HUDEP-2 (cell line): ENCODE measurements around the gene FNIP2.

Source experiments
- DNase-seq, 76 experiments: peaks; one replicate each; lab custom pipeline; 2025; ENCODE audit not compliant: unreplicated experiment in 76 of 76; lab: John Stamatoyannopoulos, UW

The FNIP2 gene

GRCh38 chr4:158760866-158761265, 8.0 kb upstream of the FNIP2 start:
- no peak for DNase-seq

GRCh38 chr4:158762553-158762952, 6.3 kb upstream of the FNIP2 start:
- DNase-seq = no peak

DNA sequence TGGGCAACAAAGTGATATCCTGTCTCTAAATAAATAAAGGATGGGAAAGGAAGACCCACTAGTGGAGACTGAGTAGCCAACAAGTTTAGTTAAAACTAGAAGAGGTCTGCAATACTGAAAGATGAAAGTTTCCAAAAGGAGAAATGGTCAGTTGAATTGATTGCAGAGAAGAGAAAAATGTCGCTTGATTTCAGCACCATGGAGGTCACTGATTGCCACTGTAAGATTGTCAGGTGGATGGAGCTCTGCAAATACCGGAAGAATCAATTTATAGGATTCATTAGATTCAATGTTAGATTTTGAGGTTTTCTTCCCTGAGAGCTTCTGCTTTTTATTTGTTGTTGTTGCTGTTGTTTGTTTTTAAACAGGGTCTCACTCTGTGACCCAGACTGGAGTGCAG, 5.4 kb upstream of the FNIP2 start:
- no peak for DNase-seq

DNA sequence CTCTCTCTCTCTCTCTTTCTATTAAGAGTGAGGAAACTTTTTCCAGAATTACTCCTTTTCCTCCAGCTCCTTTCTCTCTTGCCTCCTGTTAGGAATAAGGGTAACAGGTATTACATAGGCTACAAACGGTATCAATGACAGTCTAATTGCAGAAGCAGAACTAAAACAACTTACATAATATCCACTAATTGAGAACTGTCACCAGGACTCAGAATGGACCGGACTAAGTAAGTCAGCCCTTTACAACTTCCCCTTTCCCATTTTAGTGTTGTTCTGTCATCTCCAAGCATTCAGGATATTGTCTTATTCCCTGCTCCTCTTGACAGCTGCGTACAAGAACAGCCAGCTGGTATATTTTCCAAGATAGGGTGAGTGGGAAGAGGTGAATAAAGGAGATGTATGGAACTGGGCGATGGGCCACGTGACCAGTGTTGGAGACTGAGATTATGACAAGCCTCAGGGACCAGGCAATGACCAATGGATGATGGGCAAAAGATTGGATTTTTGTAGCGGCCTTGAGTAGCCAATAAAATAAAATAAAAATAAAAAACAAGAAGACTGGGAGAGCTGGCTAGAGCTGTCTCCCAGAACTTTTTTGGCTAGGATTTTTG, 2.3 kb upstream of the FNIP2 start:
- DNase-seq = no peak

DNA sequence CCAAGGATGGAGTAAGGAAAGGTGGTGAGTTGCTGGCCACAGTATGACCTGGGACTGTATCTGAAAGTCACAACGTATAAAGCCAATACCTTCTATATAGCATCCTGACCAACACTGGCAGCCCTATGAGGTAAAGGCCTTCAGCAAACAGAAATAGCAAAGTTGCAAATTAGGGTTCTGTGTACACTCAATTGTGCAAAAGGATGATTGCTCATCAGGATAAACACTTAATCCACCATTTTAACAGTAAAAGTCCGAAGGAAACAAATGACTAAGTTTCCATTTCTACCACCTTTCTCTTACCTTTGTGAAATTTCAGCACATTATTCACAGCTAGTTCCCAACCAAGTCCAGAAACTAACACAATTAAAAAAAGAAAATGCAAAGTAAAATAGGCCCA, 1.4 kb upstream of the FNIP2 start:
- DNase-seq = no peak

- DNase-seq = peak in 23 of 76 experiments; percentile 2 to 53 (median 27)
Observed at GRCh38 chr4:158769175-158769921, 522 bp downstream of the FNIP2 start.

GRCh38 chr4:158770671-158771070, 1.8 kb downstream of the FNIP2 start:
- peak in 1 of 76 experiments; percentile 5 for DNase-seq

DNA sequence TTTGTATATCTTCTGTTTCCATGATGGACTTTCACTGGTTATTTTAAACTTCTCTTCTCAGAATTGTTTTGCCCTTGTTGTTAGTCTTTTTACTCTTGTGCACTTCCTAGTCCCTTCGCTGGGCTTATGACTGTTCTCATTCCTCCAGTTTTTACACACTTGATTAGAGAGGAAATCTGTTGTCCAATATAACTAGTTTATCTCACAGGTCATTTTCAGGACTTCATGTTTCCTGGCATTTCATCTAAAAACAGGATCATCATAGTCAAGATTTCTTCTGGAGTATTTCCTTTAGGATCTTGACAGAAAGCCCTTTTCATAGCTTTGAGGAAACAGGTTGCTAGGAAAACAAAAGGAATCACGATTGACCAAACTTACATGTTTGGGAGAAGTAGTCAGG, 3.0 kb downstream of the FNIP2 start:
- DNase-seq = no peak

- no peak for DNase-seq
Observed at GRCh38 chr4:158775091-158775651, 6.3 kb downstream of the FNIP2 start.

- DNase-seq = no peak
Observed at GRCh38 chr4:158776106-158776505, 7.3 kb downstream of the FNIP2 start.

- DNase-seq = no peak
Observed at GRCh38 chr4:158777423-158778155, 8.8 kb downstream of the FNIP2 start.

- DNase-seq = no peak
Observed at GRCh38 chr4:158778156-158778711, 9.4 kb downstream of the FNIP2 start.

- no peak for DNase-seq
Observed at GRCh38 chr4:158778712-158779111, 9.9 kb downstream of the FNIP2 start.

- peak in 2 of 76 experiments; percentile 2 to 12 for DNase-seq
Observed at GRCh38 chr4:158781963-158782362, 13.1 kb downstream of the FNIP2 start.

- DNase-seq = peak in 27 of 76 experiments; percentile 1 to 48 (median 19)
Observed at GRCh38 chr4:158782551-158783360, 13.9 kb downstream of the FNIP2 start.

- DNase-seq = no peak
Observed at GRCh38 chr4:158783785-158784184, 15.0 kb downstream of the FNIP2 start.

GRCh38 chr4:158785718-158786117, 16.9 kb downstream of the FNIP2 start:
- DNase-seq = peak in 1 of 76 experiments; percentile 24

DNA sequence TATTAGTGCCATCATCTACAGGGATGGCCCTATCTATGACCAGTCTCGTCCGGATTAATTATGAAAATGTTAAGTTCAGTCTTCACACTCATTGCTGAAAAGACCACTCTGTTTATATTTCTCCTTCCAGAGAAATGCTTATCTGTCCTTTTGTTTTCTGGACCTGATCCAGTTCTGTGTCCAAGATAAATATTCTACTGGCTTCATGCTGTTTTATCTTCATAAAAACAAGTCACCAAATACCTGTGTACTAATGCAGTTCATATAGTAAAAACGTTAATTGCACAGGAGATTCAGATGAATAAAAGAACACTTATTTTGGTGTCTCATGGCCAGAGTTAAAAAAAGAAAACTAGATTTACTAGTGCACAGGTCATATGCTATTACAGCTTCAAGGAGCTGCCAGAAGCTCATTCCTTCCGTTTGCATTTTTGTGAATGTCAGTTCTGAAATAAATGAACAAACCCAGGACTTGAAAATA, 17.3 kb downstream of the FNIP2 start:
- peak in 9 of 76 experiments; percentile 11 to 44 (median 25) for DNase-seq

DNA sequence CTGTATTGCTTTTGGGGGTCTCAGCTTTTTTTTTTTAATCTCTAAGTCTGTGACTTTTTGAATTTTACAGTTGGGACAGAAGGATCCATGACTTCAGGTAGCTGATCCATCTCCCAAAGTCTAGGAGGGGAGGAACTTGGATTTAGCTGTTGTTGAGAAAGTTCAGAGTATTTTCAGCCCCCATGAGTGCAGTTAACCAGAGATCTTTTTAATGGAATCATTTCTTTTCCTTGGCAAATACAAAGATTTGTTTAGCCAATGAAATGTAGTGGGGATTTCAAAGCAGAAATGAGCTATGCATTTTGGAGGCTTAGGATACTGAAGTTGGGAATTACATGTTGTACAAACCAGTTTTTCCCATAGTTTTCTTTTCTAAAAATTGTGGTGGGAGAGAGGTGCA, 18.1 kb downstream of the FNIP2 start:
- DNase-seq = no peak
